ENCODE measurements around the gene SEMA3G. TPM values are rescaled to one million over a fixed set of nuclear protein-coding genes. Genes with fewer than 3 reads are reported as not detected.

Gene SEMA3G
- polyA plus RNA-seq, 1 donor from 2014 or later, result not detected

DNA sequence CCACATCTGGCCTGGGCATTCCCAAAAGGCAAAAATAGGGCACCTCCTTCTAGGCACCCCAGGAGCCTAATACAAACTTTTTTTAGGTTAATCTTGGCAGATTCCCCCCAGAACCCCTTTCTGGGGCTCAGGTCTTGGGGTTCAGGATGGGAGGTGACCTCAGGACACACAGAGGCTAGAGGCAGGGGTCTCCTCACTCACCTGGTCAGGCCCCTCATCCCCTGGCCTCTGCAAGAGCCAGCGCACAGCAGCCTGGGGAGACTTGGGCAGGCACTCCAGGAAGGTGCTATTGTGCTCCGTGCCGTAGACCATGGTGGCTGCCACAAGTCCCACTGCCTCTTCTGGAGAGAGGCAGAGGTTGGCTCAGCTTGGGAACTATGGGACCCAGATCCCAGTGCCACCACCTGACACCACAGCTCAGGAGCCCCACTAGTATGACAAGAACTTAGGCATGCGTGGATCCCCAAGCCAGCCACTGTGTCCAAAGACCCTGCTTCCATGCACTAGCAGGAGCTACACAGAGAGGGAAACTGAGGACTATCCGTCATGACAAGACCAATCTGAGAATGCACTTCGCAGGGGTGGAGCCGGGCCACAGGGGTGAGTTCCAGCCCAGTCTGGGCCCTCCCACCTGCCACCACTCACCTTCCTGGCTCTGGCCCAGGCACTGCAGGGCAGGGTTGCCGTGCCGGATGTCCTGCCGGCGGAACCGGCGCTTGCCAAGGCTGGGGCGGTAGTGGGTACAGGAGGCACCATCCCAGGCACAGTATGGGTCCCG is 7.4 kb downstream of the SEMA3G start:
- Histone ChIP-seq H3K27ac (ENCODE audit: low read length) (no peak overlapping the region), H3K79me2 (replicated peaks; ENCODE audit: insufficient read depth, low read length) (no peaks in the 10 kb centered on the region), H3K4me3 (ENCODE audit: low read length) (no peak overlapping the region), H3K9me2 (ENCODE audit: insufficient read depth, low read length) (no peaks in the 10 kb centered on the region), H3K27me3 (ENCODE audit: insufficient read depth, low read depth, low read length) (no peaks in the 10 kb centered on the region), H3K4me2 (ENCODE audit: low read length) (no peak overlapping the region), H3K36me3 (ENCODE audit: insufficient read depth, low read length) (no peaks in the 10 kb centered on the region), H4K20me1 (ENCODE audit: insufficient read depth) (no peaks in the 10 kb centered on the region), H3K9me3 (ENCODE audit: low read length) (no peaks in the 10 kb centered on the region), H2AFZ (ENCODE audit: low read depth, low read length) (no peak overlapping the region), H3K9ac (ENCODE audit: low read length) (no peak overlapping the region), H3F3A (ENCODE audit: insufficient read depth, low read length, poor library complexity, severe bottlenecking) (no peaks in the 10 kb centered on the region)
- TF ChIP-seq EZH2 (IDR thresholded peaks at IDR 0.05; ENCODE audit: borderline replicate concordance, insufficient read depth, low read length, poor library complexity, severe bottlenecking), result no peak
- TF ChIP-seq, protein P1, sequence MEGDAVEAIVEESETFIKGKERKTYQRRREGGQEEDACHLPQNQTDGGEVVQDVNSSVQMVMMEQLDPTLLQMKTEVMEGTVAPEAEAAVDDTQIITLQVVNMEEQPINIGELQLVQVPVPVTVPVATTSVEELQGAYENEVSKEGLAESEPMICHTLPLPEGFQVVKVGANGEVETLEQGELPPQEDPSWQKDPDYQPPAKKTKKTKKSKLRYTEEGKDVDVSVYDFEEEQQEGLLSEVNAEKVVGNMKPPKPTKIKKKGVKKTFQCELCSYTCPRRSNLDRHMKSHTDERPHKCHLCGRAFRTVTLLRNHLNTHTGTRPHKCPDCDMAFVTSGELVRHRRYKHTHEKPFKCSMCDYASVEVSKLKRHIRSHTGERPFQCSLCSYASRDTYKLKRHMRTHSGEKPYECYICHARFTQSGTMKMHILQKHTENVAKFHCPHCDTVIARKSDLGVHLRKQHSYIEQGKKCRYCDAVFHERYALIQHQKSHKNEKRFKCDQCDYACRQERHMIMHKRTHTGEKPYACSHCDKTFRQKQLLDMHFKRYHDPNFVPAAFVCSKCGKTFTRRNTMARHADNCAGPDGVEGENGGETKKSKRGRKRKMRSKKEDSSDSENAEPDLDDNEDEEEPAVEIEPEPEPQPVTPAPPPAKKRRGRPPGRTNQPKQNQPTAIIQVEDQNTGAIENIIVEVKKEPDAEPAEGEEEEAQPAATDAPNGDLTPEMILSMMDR (IDR thresholded peaks at IDR 0.05; ENCODE audit: poor library complexity, severe bottlenecking), result no peak
- TF ChIP-seq MXI1 (conservative IDR thresholded peaks at IDR 0.05; ENCODE audit: poor library complexity, severe bottlenecking), result no peak
- no peak for TF ChIP-seq RAD21 (conservative IDR thresholded peaks at IDR 0.05)
- TF ChIP-seq, protein P2, sequence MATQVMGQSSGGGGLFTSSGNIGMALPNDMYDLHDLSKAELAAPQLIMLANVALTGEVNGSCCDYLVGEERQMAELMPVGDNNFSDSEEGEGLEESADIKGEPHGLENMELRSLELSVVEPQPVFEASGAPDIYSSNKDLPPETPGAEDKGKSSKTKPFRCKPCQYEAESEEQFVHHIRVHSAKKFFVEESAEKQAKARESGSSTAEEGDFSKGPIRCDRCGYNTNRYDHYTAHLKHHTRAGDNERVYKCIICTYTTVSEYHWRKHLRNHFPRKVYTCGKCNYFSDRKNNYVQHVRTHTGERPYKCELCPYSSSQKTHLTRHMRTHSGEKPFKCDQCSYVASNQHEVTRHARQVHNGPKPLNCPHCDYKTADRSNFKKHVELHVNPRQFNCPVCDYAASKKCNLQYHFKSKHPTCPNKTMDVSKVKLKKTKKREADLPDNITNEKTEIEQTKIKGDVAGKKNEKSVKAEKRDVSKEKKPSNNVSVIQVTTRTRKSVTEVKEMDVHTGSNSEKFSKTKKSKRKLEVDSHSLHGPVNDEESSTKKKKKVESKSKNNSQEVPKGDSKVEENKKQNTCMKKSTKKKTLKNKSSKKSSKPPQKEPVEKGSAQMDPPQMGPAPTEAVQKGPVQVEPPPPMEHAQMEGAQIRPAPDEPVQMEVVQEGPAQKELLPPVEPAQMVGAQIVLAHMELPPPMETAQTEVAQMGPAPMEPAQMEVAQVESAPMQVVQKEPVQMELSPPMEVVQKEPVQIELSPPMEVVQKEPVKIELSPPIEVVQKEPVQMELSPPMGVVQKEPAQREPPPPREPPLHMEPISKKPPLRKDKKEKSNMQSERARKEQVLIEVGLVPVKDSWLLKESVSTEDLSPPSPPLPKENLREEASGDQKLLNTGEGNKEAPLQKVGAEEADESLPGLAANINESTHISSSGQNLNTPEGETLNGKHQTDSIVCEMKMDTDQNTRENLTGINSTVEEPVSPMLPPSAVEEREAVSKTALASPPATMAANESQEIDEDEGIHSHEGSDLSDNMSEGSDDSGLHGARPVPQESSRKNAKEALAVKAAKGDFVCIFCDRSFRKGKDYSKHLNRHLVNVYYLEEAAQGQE (IDR thresholded peaks at IDR 0.05; ENCODE audit: borderline replicate concordance), result no peak
- no peak for TF ChIP-seq TAF1 (IDR thresholded peaks at IDR 0.05; ENCODE audit: low read depth)
- TF ChIP-seq SMC3 (conservative IDR thresholded peaks at IDR 0.05; ENCODE audit: poor library complexity), result no peak
- TF ChIP-seq EP300 (conservative IDR thresholded peaks at IDR 0.05; ENCODE audit: poor library complexity, severe bottlenecking), result no peak
- TF ChIP-seq POLR2AphosphoS5 (IDR thresholded peaks at IDR 0.05), result no peak

- no peak for TF ChIP-seq RAD21 (conservative IDR thresholded peaks at IDR 0.05)
- no peak for TF ChIP-seq EZH2 (IDR thresholded peaks at IDR 0.05; ENCODE audit: borderline replicate concordance, insufficient read depth, low read length, poor library complexity, severe bottlenecking)
- no peak for TF ChIP-seq SMC3 (conservative IDR thresholded peaks at IDR 0.05; ENCODE audit: poor library complexity)
- TF ChIP-seq, protein P2 (IDR thresholded peaks at IDR 0.05; ENCODE audit: borderline replicate concordance), result no peak
- TF ChIP-seq, protein P1 (IDR thresholded peaks at IDR 0.05; ENCODE audit: poor library complexity, severe bottlenecking), result no peak
- TF ChIP-seq MXI1 (conservative IDR thresholded peaks at IDR 0.05; ENCODE audit: poor library complexity, severe bottlenecking), result no peak
- no peak for TF ChIP-seq EP300 (conservative IDR thresholded peaks at IDR 0.05; ENCODE audit: poor library complexity, severe bottlenecking)
- TF ChIP-seq TAF1 (IDR thresholded peaks at IDR 0.05; ENCODE audit: low read depth), result no peak
- TF ChIP-seq POLR2AphosphoS5 (IDR thresholded peaks at IDR 0.05), result no peak
- H3K9me2 ChIP-seq (ENCODE audit: insufficient read depth, low read length), result no peaks in the 10 kb centered on the region
- no peaks in the 10 kb centered on the region for H3K9me3 ChIP-seq (ENCODE audit: low read length)
- H3K4me3 ChIP-seq (ENCODE audit: low read length), result no peak overlapping the region
- no peaks in the 10 kb centered on the region for H3K36me3 ChIP-seq (ENCODE audit: insufficient read depth, low read length)
- no peaks in the 10 kb centered on the region for H3K27me3 ChIP-seq (ENCODE audit: insufficient read depth, low read depth, low read length)
- no peak overlapping the region for H3K9ac ChIP-seq (ENCODE audit: low read length)
- H3K27ac ChIP-seq (ENCODE audit: low read length), result no peak overlapping the region
- no peaks in the 10 kb centered on the region for H4K20me1 ChIP-seq (ENCODE audit: insufficient read depth)
- H3F3A ChIP-seq (ENCODE audit: insufficient read depth, low read length, poor library complexity, severe bottlenecking), result no peaks in the 10 kb centered on the region
- no peak overlapping the region for H2AFZ ChIP-seq (ENCODE audit: low read depth, low read length)
- H3K4me2 ChIP-seq (ENCODE audit: low read length), result no peak overlapping the region
- no peaks in the 10 kb centered on the region for H3K79me2 ChIP-seq (replicated peaks; ENCODE audit: insufficient read depth, low read length)
Observed at GRCh38 chr3:52436500-52437149, 8.3 kb downstream of the SEMA3G start.

Data from neural cell (in vitro differentiated cells).